ACC112 (cell line): ENCODE data around the gene SOS2.

Source experiments
- H2AFZ ChIP-seq: fragments of 200-600 bp; sonication (generic); one replicate; pipeline ENCODE4 v1.6.0; 2017; ENCODE audit warnings: antibody characterized with exemption, low read length; ENCODE audit not compliant: unreplicated experiment
- H3K27ac ChIP-seq: fragments of 200-600 bp; sonication (generic); 2 replicates; pipeline ENCODE4 v1.5.1; 2014; ENCODE audit warnings: low read depth, mild to moderate bottlenecking, antibody characterized with exemption, low read length, moderate library complexity
- H3K27me3 ChIP-seq: fragments of 200-600 bp; sonication (generic); 2 replicates; pipeline ENCODE4 v1.6.1; 2014; ENCODE audit warnings: mild to moderate bottlenecking, antibody characterized with exemption, low read length, moderate library complexity, mixed read lengths; ENCODE audit not compliant: insufficient read depth
- H3K36me3 ChIP-seq: fragments of 200-600 bp; sonication (generic); 2 replicates; pipeline ENCODE4 v1.6.1; 2016; ENCODE audit warnings: mild to moderate bottlenecking, antibody characterized with exemption, low read length, moderate library complexity, mixed read lengths; ENCODE audit not compliant: insufficient read depth
- H3K4me1 ChIP-seq: fragments of 200-600 bp; sonication (generic); one replicate; pipeline ENCODE4 v1.6.1; 2016; ENCODE audit warnings: low read length, mixed read lengths; ENCODE audit not compliant: insufficient read depth, unreplicated experiment, control insufficient read depth
- H3K4me3 ChIP-seq: fragments of 200-600 bp; sonication (generic); 2 replicates; pipeline ENCODE4 v1.5.1; 2014; ENCODE audit warnings: mild to moderate bottlenecking, low read depth, low read length
- H3K79me2 ChIP-seq: fragments of 200-600 bp; sonication (generic); one replicate; pipeline ENCODE4 v1.6.0; 2016; ENCODE audit warnings: low read length; ENCODE audit not compliant: control insufficient read depth, unreplicated experiment, insufficient read depth

The SOS2 gene

DNA sequence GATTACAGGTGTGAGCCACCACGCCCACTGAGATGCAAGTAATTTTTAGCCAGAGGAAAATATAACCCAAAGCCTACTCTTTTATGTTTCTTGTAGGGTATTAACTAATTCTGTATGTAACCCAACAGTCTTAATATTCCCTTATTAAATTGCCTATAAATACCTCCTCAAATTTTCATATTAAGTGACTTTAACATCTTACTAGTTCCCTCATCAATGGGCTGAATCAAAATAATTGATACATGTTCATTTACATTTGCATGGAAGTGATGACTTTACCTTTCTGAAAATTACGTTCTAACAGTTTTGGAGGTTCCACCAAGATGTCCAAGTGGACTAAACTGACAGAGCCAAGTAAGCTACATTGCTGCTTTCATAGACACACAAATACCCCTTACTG lies 3.1 kb downstream of the SOS2 start:
- Histone ChIP-seq H3K36me3 (peaks cover 7% of the 10 kb centered on the region; the same call in 1 of the 2 replicates), H3K27me3 (no peaks in the 10 kb centered on the region), H3K27ac (no peak overlapping the region), H3K4me1 (peaks cover 29% of the 10 kb centered on the region), H3K79me2 (peaks cover 69% of the 10 kb centered on the region), H2AFZ (no peak overlapping the region), H3K4me3 (no peak overlapping the region)

DNA sequence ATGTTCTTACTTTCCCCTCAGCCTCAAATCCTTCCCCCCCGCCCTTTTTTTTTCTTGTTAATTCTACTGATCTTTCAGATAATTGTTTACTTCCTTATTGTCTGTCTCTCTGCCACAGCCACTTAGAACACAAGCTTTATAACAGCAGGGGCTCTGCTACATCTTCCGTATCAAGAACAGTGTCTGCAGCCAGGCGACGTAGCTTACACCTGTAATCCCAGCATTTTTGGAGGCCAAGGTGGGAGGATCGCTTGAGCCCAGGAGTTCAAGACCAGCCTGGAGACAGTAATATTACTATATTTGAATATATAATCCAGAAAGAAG lies 5.4 kb downstream of the SOS2 start:
- peaks cover 7% of the 10 kb centered on the region; the same call in 1 of the 2 replicates for H3K36me3 ChIP-seq
- peak overlapping the region; percentile 61 for H3K27ac ChIP-seq
- peaks cover 86% of the 10 kb centered on the region for H3K79me2 ChIP-seq
- no peaks in the 10 kb centered on the region for H3K27me3 ChIP-seq
- no peak overlapping the region for H2AFZ ChIP-seq
- peak overlapping the region; percentile 44; the same call in 1 of the 2 replicates for H3K4me3 ChIP-seq
- peaks cover 38% of the 10 kb centered on the region for H3K4me1 ChIP-seq

DNA sequence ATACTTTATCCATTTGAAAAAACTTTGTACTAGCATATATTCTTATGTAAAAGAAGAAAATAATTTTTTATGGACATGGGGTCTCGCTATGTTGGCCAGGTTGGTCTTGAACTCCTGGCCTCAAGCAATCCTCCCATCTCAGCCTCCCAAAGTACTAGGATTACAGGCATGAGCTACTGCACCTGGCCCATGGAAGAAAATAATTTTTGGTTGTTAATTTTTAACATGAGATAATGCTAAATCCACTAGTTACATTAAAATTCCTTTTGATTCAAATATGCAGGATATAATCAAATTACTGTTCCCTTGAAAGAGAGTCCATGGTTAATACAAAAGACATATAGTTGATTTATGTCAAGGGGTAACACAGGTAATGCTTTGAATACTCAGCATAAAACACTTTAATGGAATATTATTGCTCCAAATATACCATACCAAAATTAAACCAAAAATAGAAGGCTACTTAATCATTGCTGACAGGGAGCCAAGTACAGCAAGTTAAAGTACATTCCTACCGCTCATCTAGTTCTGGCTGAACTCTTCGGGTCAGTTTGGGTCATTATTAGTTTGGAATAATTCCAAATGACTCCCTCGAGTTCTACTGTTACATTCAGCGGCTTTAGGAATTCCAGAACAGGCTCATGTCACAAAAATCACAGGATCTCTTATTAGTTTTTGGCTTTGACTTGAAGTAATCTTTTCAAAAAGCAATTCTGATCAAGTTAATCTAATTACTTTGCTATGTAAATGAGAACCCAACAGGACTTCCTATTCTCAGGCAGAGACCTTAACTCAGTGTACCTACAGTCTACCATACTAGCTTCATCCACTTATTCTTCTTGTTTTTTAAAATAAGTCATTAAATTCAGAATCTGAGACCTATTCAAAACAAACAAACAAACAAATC lies 6.1 kb downstream of the SOS2 start:
- Histone ChIP-seq H3K27ac (peak overlapping the region; percentile 61), H3K79me2 (peaks cover 86% of the 10 kb centered on the region), H3K4me1 (peaks cover 38% of the 10 kb centered on the region)

DNA sequence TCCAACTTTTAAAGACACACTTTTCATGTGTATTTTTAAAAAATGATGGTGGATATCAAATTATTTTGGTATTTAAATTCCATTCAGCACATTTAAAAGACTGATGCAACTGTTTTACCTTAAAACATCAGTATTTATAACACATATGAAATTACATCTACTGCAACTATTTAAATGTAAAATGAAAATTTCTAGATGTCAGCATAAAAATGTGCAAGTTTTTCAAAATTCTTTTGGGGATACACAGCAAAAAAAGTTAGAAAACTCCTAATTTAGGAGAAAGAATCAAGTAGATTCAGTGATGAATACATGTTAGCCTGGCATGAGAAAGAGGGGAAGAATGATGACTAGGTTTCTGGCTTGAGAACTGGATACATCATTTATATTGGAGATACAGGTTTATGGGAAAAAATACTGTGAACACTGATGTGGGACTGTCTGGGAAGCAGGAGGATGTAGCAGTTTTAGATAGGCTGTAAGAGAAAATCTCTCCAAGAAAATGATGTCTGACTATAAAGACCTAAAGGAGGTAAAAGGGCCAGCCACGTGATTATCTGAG lies 9.2 kb downstream of the SOS2 start:
- no peak overlapping the region for H3K27ac ChIP-seq
- no peak overlapping the region for H2AFZ ChIP-seq
- H3K27me3 ChIP-seq = no peaks in the 10 kb centered on the region
- no peak overlapping the region for H3K4me3 ChIP-seq
- peaks cover 31% of the 10 kb centered on the region for H3K4me1 ChIP-seq
- peaks cover 73% of the 10 kb centered on the region for H3K79me2 ChIP-seq
- H3K36me3 ChIP-seq = no peaks in the 10 kb centered on the region

More for the DNA sequence above, 6.1 kb downstream of the SOS2 start:
- H3K4me3 ChIP-seq = peak overlapping the region; percentile 44; the same call in 1 of the 2 replicates
- no peak overlapping the region for H2AFZ ChIP-seq
- no peaks in the 10 kb centered on the region for H3K27me3 ChIP-seq
- H3K36me3 ChIP-seq = peaks cover 7% of the 10 kb centered on the region; the same call in 1 of the 2 replicates

DNA sequence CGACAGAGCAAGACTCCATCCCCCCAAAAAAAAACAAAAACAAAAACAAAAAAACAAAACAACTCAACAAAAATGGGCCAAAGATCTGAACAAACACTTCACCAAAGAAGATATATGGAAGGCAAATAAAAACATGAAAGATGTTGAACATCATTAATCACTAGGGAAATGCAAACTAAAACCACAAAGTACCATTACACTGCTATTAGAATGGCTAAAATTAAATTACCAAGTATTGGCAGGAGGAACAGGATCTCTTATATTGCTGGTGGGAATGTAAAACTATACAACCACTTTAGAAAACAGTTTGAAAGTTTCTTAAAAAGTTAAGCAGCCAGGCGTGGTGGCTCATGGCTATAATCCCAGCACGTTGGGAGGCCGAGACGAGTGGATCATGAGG lies 12.9 kb downstream of the SOS2 start:
- no peaks in the 10 kb centered on the region for H3K36me3 ChIP-seq
- H3K4me3 ChIP-seq = no peak overlapping the region
- H3K79me2 ChIP-seq = peaks cover 49% of the 10 kb centered on the region
- H3K27me3 ChIP-seq = no peaks in the 10 kb centered on the region
- H3K27ac ChIP-seq = no peak overlapping the region
- peaks cover 9% of the 10 kb centered on the region for H3K4me1 ChIP-seq
- H2AFZ ChIP-seq = no peak overlapping the region

DNA sequence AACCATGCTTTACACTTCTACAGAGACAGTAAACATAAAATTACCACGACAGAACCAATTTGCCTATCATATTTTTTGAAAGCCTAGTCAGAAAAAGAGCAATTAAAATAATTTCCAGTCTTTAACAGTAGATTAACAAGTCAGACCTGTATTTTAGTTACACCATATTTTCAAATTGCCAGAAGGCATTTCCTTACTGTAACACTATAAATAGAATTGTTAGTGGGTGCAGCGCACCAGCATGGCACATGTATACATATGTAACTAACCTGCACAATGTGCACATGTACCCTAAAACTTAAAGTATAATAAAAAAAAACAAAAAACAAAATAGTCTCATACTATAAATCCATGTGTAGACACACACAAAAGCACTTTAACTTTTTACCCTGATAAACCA lies 16.0 kb downstream of the SOS2 start:
- H3K4me1 ChIP-seq = no peaks in the 10 kb centered on the region
- no peak overlapping the region for H3K4me3 ChIP-seq
- no peaks in the 10 kb centered on the region for H3K27me3 ChIP-seq
- no peak overlapping the region for H3K27ac ChIP-seq
- H3K36me3 ChIP-seq = no peaks in the 10 kb centered on the region
- no peak overlapping the region for H2AFZ ChIP-seq
- H3K79me2 ChIP-seq = peaks cover 42% of the 10 kb centered on the region

DNA sequence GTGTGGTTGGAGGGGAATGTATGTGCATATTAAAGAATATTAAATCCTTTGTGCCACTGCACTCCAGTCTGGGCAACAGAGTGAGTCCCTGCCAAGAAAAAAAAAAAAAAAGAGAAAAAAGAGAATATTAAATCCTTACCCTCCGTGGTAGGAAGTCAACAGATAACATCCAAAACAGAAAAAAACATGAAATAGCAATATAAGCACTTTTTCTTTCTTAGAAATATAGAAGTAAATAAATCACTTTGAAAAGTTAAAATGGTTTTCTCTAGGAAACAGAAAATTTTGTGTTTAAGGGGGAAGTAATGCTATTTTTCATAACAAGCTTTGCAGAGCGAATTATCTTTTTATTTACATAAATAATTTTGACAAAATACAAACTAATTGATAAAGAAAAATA lies 17.6 kb downstream of the SOS2 start:
- no peaks in the 10 kb centered on the region for H3K36me3 ChIP-seq
- no peaks in the 10 kb centered on the region for H3K27me3 ChIP-seq
- no peak overlapping the region for H2AFZ ChIP-seq
- H3K79me2 ChIP-seq = peaks cover 33% of the 10 kb centered on the region
- H3K4me3 ChIP-seq = no peak overlapping the region
- no peaks in the 10 kb centered on the region for H3K4me1 ChIP-seq
- H3K27ac ChIP-seq = no peak overlapping the region

DNA sequence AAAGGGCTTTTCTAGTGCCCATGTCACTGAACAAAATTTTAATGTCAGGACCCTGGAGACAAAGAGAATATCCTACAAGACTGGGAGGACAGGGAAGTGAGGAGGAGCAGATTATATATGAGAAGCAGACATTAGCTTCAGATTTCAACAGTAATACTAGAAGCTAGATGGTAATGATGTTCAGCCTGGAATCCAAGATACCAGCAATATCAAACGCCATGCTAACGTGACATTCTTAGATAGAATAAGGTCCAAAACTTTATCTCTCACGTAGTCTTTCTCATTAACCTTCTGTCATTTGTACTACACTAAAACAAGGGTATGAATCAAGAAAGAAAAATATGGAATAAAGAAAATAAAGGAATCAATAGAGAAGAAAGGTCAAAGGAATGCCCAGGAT lies 18.7 kb downstream of the SOS2 start:
- H3K27me3 ChIP-seq = no peaks in the 10 kb centered on the region
- H3K4me3 ChIP-seq = no peak overlapping the region
- H2AFZ ChIP-seq = no peak overlapping the region
- H3K79me2 ChIP-seq = peaks cover 26% of the 10 kb centered on the region
- H3K36me3 ChIP-seq = no peaks in the 10 kb centered on the region
- H3K4me1 ChIP-seq = no peaks in the 10 kb centered on the region
- H3K27ac ChIP-seq = no peak overlapping the region

DNA sequence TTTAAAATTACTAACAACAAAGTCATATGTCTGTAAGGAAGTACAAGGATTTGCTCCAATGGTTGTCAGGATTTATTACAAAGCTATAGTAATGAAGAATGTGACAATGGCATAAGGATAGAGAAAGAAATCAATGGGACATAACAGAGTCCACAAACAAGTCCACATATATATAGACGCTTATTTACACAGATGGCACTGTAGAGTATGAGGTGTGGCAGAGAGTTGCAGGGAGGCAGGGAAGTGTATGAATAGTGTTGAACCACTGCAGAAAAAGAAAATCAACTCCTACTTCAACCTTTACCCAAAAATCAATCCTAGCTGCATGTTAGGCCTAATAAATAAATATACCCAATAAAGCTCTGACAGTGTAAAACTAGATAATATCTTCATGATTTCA lies 21.3 kb downstream of the SOS2 start:
- Histone ChIP-seq H2AFZ (no peak overlapping the region), H3K4me1 (no peaks in the 10 kb centered on the region), H3K79me2 (peaks cover 26% of the 10 kb centered on the region), H3K27me3 (no peaks in the 10 kb centered on the region), H3K4me3 (no peak overlapping the region), H3K27ac (no peak overlapping the region), H3K36me3 (no peaks in the 10 kb centered on the region)

DNA sequence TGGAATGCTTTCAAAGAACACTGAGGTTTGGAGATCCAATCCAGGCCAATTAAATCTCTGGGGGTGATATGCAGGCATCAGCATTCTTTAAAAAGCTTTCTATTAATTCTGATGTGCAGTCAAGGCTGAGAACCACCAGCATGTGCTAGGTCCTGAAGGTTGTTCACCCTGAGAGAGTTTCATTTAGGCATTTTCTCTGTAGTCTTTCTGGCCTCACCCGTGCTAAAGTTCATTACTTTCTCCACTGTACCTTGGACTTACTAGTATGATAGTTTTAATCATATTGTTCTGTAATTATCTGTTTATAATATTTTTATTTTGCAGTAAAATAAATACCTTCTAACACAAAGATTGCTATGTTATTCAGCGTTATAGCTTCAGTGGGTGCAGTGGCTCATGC lies 32.9 kb downstream of the SOS2 start:
- no peak overlapping the region for H3K4me3 ChIP-seq
- no peak overlapping the region for H2AFZ ChIP-seq
- H3K27ac ChIP-seq = no peak overlapping the region
- no peaks in the 10 kb centered on the region for H3K27me3 ChIP-seq
- no peaks in the 10 kb centered on the region for H3K4me1 ChIP-seq
- H3K79me2 ChIP-seq = no peaks in the 10 kb centered on the region
- peaks cover 4% of the 10 kb centered on the region for H3K36me3 ChIP-seq

DNA sequence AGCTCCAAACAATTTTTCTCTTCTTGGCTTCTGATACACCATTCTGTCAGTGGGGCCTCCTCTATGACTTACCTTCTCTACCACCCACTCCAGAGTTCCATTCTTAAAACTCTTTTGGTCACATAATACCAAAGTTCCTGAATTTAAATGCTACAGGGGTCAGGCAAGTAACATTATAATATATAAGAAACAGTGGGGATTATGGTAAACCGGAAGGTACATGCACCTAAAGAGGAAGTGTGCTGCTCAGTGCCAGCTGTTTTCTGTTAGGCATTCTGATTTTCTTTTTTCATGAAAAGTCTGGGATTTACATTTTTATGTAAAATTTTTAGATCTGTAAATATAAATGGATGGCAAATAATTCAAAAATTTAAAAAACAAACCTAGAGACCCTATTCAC lies 39.9 kb downstream of the SOS2 start:
- no peak overlapping the region for H2AFZ ChIP-seq
- no peaks in the 10 kb centered on the region for H3K79me2 ChIP-seq
- H3K27me3 ChIP-seq = no peaks in the 10 kb centered on the region
- no peaks in the 10 kb centered on the region for H3K36me3 ChIP-seq
- no peak overlapping the region for H3K4me3 ChIP-seq
- no peaks in the 10 kb centered on the region for H3K4me1 ChIP-seq
- H3K27ac ChIP-seq = no peak overlapping the region
